ENCODE measurements around the gene IRX4.
"Not testable (repeated sequence)": the region's sequence is repeated elsewhere in the genome, so short reads cannot be mapped to it uniquely, and the experiment has no call there.

Gene IRX4

DNA sequence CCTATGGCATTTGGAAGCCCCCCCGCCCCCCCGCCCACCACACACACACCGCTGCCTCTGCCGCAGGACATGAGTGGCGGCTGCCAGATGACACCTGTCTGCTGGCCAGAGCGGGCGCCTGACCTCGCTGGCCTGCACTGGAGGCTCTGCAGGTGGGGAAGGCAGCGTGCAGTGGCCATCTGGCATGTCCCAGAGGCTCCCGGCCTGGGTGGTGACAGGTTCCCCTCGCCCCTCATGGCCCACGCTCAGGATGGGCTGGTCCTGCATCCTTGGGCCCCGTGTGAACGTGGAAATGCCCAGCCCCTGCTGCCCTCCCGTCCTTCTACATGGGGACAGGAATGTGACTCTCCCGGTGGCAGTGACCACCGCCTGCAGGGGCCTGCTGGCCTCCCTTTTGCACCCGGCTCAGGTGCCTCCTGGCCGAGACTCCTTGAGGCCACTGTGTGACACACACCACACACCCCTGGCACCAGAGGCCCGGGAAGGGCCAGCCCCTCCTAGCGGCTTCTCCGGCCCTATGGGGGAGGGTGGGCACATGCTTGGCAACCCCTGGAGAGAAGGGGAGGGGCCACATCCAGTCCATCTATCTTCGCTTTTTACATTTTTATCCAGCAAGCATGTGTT, 30.3 kb downstream of the IRX4 start:
- H3K27ac Mint-ChIP-seq, result no peak overlapping the region
- H3K4me1 Mint-ChIP-seq (ENCODE audit: low read depth), result no peaks in the 10 kb centered on the region
- H3K4me3 Mint-ChIP-seq, result no peak overlapping the region
- no peaks in the 10 kb centered on the region for H3K9me3 Mint-ChIP-seq
- peaks cover 49% of the 10 kb centered on the region for H3K27me3 Mint-ChIP-seq (ENCODE audit: low read depth)
- no peaks in the 10 kb centered on the region for H3K36me3 Mint-ChIP-seq (ENCODE audit: low read depth)

DNA sequence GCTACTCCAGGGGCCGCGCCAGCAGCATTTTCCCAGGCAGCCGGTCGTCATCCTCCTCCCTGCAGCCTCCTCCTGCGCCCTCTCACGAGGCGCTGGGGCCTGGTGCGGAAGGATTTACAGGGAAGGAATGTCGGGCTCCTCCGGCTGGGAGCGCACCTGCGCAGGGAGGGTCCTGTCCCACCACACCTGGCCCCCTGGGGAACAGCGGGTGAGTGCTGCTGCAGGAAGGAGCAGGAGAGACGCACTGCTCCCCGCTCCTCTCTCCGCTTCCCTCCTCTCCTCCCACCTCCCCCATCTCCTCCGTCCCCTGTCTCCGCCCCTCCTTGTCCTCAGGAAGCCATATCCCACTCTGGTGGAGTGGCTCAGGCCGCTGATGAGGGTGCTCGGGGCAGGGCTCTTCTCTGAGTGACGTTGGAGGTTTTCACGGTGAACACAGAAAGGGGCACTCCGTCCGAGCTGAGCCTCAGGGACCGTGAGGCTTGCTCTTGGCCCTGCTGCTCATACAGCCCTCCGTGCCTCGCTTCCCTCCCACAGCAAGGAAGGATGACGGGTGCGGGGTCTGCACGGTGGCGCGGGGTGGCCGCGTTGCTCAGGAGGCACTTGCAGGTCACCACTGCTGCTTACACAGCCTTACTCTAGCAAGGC, 31.3 kb downstream of the IRX4 start:
- Mint-ChIP-seq H3K36me3 (ENCODE audit: low read depth) (no peaks in the 10 kb centered on the region), H3K4me1 (ENCODE audit: low read depth) (no peaks in the 10 kb centered on the region), H3K27me3 (ENCODE audit: low read depth) (peaks cover 49% of the 10 kb centered on the region), H3K9me3 (no peaks in the 10 kb centered on the region), H3K4me3 (no peak overlapping the region), H3K27ac (no peak overlapping the region)

DNA sequence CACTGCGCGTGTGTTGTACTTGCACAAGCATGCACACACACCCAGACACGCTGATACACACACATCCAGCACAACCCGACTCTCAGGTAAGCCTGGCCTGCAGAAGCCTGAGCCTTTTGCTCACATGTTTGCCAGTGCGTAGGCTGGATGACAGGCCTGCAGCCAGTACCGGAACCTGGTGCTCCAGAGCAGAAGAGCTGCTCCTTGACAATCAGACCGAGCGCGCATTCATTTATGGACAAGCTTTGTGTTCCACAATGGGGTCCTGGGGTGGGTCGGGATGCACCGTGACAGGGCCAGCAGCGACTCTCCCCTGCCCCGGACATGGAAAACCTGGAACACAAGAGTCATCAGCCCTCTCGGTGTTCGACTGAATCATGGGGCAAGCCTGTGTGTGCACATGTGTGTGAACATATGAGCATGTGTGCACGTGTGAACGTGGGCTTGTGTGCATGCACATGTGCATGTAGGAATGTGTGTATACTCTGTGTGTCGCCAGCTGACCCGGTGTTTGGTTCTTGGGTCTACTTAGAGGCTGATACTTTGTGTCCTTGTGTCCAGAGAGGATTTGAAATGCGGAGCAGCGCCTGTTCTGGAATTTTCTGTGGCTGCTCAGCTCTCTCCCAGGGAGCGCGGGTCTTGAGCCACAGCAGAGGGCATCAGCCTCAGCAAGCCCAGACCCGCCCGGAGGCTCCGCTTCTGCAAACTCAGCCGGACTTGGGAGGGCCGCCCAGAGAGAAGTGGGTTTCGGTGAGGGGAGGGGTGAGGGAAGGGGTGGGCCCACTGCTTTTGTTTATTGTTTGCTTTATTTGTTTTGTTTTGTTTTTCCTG, 32.2 kb downstream of the IRX4 start:
- H3K4me1 Mint-ChIP-seq (ENCODE audit: low read depth), result no peaks in the 10 kb centered on the region
- no peaks in the 10 kb centered on the region for H3K9me3 Mint-ChIP-seq
- H3K36me3 Mint-ChIP-seq (ENCODE audit: low read depth), result no peaks in the 10 kb centered on the region
- H3K4me3 Mint-ChIP-seq, result no peak overlapping the region
- peaks cover 46% of the 10 kb centered on the region for H3K27me3 Mint-ChIP-seq (ENCODE audit: low read depth)
- H3K27ac Mint-ChIP-seq, result no peak overlapping the region

DNA sequence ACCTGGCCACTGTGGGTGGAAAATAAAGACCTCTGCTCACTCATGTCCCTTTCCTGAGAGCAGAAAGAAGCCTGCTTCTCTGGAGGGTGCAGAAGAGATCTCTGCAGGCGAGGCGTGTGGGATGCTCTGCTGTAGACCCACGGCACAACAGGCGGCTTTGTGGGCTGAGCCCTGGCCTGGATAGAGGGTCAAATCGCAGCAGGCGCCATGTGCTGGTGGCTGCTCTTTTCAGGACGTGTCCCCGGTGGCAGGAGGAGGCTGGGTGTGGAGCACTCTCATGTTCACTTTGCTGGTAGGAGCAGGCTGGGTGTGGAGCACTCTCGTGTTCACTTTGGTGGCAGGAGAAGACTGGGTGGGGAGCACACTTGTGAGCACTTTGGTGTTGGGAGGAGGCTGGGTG, 35.1 kb downstream of the IRX4 start:
- no peaks in the 10 kb centered on the region for H3K36me3 Mint-ChIP-seq (ENCODE audit: low read depth)
- H3K4me3 Mint-ChIP-seq, result no peak overlapping the region
- no peak overlapping the region for H3K27ac Mint-ChIP-seq
- no peaks in the 10 kb centered on the region for H3K9me3 Mint-ChIP-seq
- peaks cover 33% of the 10 kb centered on the region for H3K27me3 Mint-ChIP-seq (ENCODE audit: low read depth)
- no peaks in the 10 kb centered on the region for H3K4me1 Mint-ChIP-seq (ENCODE audit: low read depth)

DNA sequence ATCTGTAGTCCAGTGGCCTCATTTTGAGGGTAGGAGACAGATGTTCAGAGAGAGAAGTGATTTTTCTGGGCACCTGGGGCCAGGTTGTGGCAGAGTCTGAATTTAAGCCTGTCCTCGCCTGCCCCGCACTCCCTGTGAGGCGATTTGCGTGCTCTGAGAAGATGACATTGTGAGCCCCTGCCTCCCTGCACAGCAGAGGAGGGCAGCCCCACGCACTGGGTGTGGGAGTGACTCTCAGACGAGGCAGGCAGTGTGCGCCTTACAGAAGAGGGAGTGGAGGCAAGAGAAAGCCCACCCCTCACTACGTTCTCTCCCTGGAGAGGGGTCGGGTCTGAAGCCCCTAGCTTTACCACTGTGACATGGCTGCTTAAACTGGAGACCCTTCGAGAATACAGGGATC, 35.7 kb downstream of the IRX4 start:
- Mint-ChIP-seq H3K27ac (no peak overlapping the region), H3K9me3 (no peaks in the 10 kb centered on the region), H3K4me3 (no peak overlapping the region), H3K27me3 (ENCODE audit: low read depth) (peaks cover 30% of the 10 kb centered on the region), H3K36me3 (ENCODE audit: low read depth) (no peaks in the 10 kb centered on the region), H3K4me1 (ENCODE audit: low read depth) (no peaks in the 10 kb centered on the region)

DNA sequence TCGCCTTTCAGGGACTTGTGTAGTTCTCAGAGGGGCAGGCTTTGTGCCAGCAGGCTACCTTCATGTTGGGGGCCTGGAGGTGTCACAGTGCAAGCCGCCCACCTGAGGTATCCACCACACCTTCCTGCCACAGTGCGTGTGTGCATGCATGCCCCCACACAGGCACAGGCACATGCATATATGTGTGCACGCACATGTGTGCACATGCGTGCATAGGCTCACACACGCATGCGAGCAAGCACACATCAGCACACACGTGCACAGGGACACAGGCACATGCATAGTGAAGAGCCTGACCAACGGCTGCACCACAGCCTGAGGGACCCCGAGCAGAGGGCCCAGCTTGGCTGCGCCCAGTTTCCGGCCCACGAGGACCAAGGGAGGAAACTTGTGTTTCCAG, 36.1 kb downstream of the IRX4 start:
- Mint-ChIP-seq H3K36me3 (ENCODE audit: low read depth) (no peaks in the 10 kb centered on the region), H3K27ac (no peak overlapping the region), H3K4me3 (no peak overlapping the region), H3K4me1 (ENCODE audit: low read depth) (no peaks in the 10 kb centered on the region), H3K9me3 (no peaks in the 10 kb centered on the region), H3K27me3 (ENCODE audit: low read depth) (peaks cover 26% of the 10 kb centered on the region)

DNA sequence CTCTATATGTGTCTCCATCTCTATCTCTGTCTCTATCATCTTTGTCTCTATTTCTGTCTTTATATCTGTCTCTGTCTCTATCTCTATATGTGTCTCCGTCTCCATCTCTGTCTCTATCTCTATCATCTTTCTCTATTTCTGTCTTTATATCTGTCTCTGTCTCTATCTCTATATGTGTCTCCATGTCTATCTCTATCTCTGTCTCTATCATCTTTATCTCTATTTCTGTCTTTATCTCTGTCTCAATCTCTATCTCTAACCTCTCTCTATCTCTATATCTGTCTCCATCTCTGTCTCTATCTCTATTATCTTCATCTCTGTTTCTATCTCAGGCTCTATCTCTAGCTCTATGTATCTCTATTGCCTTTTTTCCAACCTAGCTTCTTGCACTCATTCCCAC, 37.0 kb downstream of the IRX4 start:
- Mint-ChIP-seq H3K9me3 (no peaks in the 10 kb centered on the region), H3K27ac (no peak overlapping the region), H3K27me3 (ENCODE audit: low read depth) (peaks cover 23% of the 10 kb centered on the region), H3K4me1 (ENCODE audit: low read depth) (no peaks in the 10 kb centered on the region), H3K36me3 (ENCODE audit: low read depth) (no peaks in the 10 kb centered on the region), H3K4me3 (no peak overlapping the region)

DNA sequence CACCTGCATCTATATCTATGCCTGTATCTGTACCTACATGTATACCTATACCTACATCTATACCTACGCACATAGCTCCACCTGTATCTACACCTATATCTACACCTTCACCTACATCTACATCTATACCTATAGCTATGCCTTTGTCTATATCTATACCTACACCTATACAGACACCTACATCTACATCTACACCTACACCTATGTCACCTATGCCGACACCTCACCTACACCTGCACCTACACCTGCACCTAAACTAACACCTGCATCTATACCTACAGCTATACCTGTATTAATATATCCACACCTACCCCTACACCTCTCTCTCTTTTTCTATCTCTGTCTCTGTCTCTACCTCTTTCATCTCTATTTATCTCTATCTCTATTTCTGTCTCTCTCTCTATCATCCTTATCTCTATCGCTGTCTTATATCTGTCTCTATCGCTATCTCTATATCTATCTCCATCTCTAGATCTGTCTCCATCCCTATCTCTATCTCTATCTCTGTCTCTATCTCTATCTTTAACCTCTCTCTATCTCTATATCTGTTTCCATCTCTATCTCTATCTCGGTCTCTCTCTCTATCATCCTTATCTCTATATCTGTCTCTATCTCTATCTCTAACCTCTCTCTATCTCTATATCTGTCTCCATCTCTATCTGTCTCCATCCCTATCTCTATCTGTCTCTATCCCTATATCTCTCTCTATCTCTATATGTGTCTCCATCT, 37.9 kb downstream of the IRX4 start:
- Mint-ChIP-seq H3K4me1 (ENCODE audit: low read depth) (no peaks in the 10 kb centered on the region), H3K27ac (no peak overlapping the region), H3K9me3 (no peaks in the 10 kb centered on the region), H3K4me3 (no peak overlapping the region), H3K36me3 (ENCODE audit: low read depth) (no peaks in the 10 kb centered on the region), H3K27me3 (ENCODE audit: low read depth) (peaks cover 20% of the 10 kb centered on the region)

DNA sequence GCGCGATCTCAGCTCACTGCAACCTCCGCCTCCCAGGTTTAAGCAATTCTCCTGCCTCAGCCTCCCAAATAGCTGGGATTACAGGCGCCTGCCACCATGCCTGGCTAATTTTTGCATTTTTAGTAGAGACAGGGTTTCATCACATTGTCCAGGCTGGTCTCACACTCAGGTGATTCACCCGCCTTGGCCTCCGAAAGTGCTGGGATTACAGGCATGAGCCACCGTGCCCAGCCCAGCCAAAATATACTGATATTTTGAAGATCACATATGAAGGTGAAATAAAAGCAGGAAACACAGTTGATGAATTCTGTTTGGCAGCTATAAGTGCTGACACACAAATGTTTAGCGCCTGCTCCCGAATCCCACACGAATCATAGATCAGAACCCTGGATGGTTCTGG, 39.0 kb downstream of the IRX4 start:
- peaks cover 10% of the 10 kb centered on the region for H3K27me3 Mint-ChIP-seq (ENCODE audit: low read depth)
- not testable (repeated sequence) for H3K36me3 Mint-ChIP-seq (ENCODE audit: low read depth); H3K4me1 Mint-ChIP-seq (ENCODE audit: low read depth); H3K9me3 Mint-ChIP-seq; H3K27ac Mint-ChIP-seq; H3K4me3 Mint-ChIP-seq

DNA sequence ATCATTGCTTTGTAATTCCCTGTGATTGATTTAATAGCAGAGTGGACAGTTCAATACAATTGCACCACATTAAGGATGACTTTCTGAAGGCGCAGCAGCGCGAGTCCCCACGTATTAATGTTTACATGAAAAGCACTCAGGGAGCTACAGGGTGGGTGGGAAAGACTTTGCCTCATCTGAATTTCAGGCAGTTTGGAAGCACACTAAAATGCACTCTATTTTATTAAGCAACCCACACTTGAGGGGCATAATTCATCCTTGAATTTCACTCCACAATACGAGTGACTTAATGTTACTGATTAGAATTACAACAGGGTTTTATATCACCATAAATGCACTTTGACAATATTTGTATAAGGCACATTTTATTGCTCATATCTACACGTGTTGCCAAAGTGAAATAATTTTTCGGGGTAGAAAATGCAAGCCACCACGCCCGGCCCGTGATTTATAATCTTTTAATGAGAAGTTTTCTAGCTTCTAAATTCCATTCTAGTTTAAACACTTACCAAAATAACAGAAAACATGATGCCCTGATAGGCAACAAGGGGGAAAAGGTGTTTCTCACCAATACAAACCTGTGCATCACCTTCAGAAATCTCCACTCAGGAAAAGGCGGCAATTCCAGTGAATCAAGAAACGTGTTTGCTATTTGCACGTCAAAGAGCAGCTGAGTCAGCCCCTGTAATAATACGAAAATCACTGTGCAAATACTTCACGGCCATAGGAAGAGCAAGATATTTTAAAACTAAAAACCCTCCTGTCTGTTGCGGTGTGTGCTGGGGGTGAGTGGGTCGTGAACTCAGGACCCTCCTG, 40.5 kb downstream of the IRX4 start:
- Mint-ChIP-seq H3K4me3 (no peak overlapping the region), H3K36me3 (ENCODE audit: low read depth) (no peaks in the 10 kb centered on the region), H3K9me3 (no peaks in the 10 kb centered on the region), H3K27me3 (ENCODE audit: low read depth) (peaks cover 5% of the 10 kb centered on the region), H3K4me1 (ENCODE audit: low read depth) (no peaks in the 10 kb centered on the region), H3K27ac (no peak overlapping the region)

DNA sequence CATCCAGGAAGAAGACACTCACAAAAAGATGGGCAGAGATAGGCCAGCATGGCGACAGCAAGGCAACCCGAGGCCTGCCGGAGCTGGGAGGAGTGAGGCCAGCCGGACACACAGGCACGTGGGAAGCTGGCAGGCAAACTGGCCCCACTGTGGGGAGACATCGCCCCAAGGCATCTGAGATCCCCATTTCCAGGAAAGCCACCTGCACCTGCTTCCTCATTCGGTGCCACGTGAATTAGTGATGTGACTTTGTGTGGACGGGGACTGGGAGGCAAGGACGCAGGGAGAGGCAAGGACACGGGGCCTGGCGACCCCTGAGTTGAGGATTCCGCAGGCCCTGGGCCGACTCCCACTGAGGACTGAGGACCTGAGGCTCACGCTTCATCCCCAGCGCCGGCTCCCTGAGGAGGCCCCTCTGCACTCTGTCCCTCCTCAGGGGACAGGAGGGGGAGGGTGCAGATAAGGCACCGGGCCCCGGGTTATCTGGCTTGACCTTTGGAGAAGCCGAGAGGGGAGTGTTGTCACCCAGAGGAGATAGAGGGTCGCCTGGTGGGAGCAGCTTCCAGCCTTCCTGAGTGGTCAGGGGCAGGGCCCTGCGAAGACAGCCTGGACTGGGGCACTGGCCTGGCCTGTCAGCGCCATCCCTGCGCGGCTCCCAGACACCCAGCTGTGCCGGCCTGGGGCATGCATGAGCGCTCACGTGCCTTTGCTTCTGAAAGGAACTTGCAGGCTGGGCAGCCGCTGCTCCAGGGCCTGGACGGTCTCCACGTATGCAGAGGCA, 41.8 kb downstream of the IRX4 start:
- Mint-ChIP-seq H3K27ac (no peak overlapping the region), H3K4me3 (no peak overlapping the region), H3K4me1 (ENCODE audit: low read depth) (no peaks in the 10 kb centered on the region), H3K27me3 (ENCODE audit: low read depth) (peaks cover 5% of the 10 kb centered on the region), H3K36me3 (ENCODE audit: low read depth) (no peaks in the 10 kb centered on the region), H3K9me3 (no peaks in the 10 kb centered on the region)

DNA sequence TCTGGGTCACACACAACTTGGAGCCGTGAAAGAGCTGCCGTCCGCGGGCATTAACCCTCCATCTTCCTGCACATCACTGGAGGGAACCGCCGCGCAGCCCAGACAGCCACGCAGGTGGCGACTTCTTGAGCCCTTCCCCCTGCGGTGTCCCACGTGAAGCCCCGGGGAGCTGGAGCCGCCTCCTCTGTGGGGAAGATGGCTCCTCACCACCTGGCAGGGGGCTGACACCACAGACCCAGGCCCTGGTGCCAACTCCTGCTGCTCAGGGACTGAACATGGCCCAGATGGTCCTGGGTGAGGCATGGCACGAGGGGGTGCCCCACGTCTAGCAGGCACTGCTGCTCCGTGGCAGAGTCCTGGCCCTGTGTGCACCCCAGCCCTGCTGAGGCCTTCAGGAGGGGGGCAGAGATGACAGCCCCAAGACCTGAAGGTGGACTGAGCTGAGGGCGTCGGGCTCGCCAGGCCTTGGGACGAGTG, 42.6 kb downstream of the IRX4 start:
- peaks cover 5% of the 10 kb centered on the region for H3K27me3 Mint-ChIP-seq (ENCODE audit: low read depth)
- H3K4me1 Mint-ChIP-seq (ENCODE audit: low read depth), result no peaks in the 10 kb centered on the region
- no peaks in the 10 kb centered on the region for H3K36me3 Mint-ChIP-seq (ENCODE audit: low read depth)
- H3K9me3 Mint-ChIP-seq, result no peaks in the 10 kb centered on the region
- H3K27ac Mint-ChIP-seq, result no peak overlapping the region
- H3K4me3 Mint-ChIP-seq, result no peak overlapping the region

DNA sequence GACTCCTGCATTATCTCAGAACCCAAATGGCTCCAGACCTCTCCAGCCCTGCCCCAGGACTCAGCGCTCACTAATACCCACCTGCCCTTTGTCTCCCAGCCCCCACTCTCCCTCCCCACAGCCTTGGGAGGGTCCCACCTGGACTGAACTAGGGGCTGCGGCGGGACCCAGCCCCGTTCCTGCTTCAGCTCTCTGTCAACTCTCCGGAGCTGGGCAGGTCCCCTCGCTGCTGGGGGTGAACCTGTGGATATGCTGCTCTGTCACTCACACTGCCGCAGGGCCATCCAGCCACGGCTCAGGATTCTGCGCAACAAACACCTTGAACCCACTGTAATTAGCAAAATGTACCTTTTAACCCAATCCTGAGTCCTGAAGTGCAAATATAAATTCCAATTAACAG, 44.7 kb downstream of the IRX4 start:
- no peaks in the 10 kb centered on the region for H3K4me1 Mint-ChIP-seq (ENCODE audit: low read depth)
- no peak overlapping the region for H3K27ac Mint-ChIP-seq
- H3K27me3 Mint-ChIP-seq (ENCODE audit: low read depth), result peaks cover 5% of the 10 kb centered on the region
- no peaks in the 10 kb centered on the region for H3K9me3 Mint-ChIP-seq
- H3K36me3 Mint-ChIP-seq (ENCODE audit: low read depth), result no peaks in the 10 kb centered on the region
- H3K4me3 Mint-ChIP-seq, result no peak overlapping the region

Data from T-helper 1 cell treated with Interleukin-12 subunit alpha and Interleukin-12 subunit beta and Interleukin-4 antibody, amounts not matched to agents 30 μg/mL and 1 μg/mL, for 36 hours (primary cell).